Testis (tissue), 3 donors: ENCODE results near the gene ZFYVE28. TPM values are rescaled to one million over a fixed set of nuclear protein-coding genes. Genes with fewer than 3 reads are reported as not detected.

Experiments
- DNase-seq: peaks from one replicate; pipeline ENCODE4 v3.0.0-alpha.2; 2019
- H3K27ac ChIP-seq, 2 donors: fragments of 200-600 bp; sonication (generic); one replicate each; pipeline ENCODE4 v1.5.1; 2019
- H3K27me3 ChIP-seq: fragments of 200-600 bp; sonication (generic); one replicate; pipeline ENCODE4 v1.5.1; 2019
- H3K36me3 ChIP-seq: fragments of 200-600 bp; sonication (generic); one replicate; pipeline ENCODE4 v1.5.1; 2017; ENCODE audit warnings: low read depth; ENCODE audit errors: missing control alignments
- H3K4me1 ChIP-seq: fragments of 200-600 bp; sonication (generic); one replicate; pipeline ENCODE4 v1.5.1; 2019
- H3K4me3 ChIP-seq, 2 donors: fragments of 200-600 bp; sonication (generic); one replicate each; pipeline ENCODE4 v1.5.1; 2017 to 2019
- H3K9me3 ChIP-seq: fragments of 200-600 bp; sonication (generic); one replicate; pipeline ENCODE4 v1.5.1; 2017
- POLR2A ChIP-seq: fragments of 450-650 bp; IDR thresholded peaks from one replicate; pipeline ENCODE4 v1.6.1; 2017; ENCODE audit warnings: antibody characterized with exemption, mild to moderate bottlenecking, moderate library complexity
- WGBS, 2 donors: methylation state at CpG; one replicate each; pipeline ENCODE4 v1.1.5; 2018; 5-methylcytosine and 5-hydroxymethylcytosine counted together
- intact Hi-C: fragments of 100-400 bp; cut with DNase I; formaldehyde crosslinking; loops from one replicate; pipeline ENCODE4 v1.15.1; 2023; ENCODE audit warnings: low total_unique reads
- polyA plus RNA-seq: library from polyadenylated mRNA; stranded (reverse); fragments of 350-450 nt; fragmentation: Illumina TruSeq; extraction: RNeasy Lipid Tissue Mini Kit (QIAGEN cat#74804); gene quantifications from one replicate; pipeline ENCODE4 v1.2.3, GENCODE V29; 2014; ENCODE audit warnings: low read depth, low replicate concordance; ENCODE audit not compliant: insufficient read depth
- total RNA-seq, 2 donors: library from RNA; depleted of rRNA; stranded (reverse); fragments of >200 nt; gene quantifications; one replicate each; pipeline ENCODE4 v1.2.3, GENCODE V29; 2016
- TF ChIP-seq, protein P1 (sequence below), 3 experiments: fragments of 450-650 bp in 2 of 3; fragments of 200-600 bp in 1 of 3; sonication (generic) in 1 of 3; IDR thresholded peaks; one replicate each; pipeline ENCODE4 v1.5.1; 2016 to 2019; ENCODE audit warnings: antibody characterized with exemption in 3 of 3, mild to moderate bottlenecking in 2 of 3, moderate library complexity in 1 of 3

Gene ZFYVE28
- total and polyA plus RNA-seq, 3 donors from 2014 or later = 14.7 to 55.3 (median 40.5) TPM

DNA sequence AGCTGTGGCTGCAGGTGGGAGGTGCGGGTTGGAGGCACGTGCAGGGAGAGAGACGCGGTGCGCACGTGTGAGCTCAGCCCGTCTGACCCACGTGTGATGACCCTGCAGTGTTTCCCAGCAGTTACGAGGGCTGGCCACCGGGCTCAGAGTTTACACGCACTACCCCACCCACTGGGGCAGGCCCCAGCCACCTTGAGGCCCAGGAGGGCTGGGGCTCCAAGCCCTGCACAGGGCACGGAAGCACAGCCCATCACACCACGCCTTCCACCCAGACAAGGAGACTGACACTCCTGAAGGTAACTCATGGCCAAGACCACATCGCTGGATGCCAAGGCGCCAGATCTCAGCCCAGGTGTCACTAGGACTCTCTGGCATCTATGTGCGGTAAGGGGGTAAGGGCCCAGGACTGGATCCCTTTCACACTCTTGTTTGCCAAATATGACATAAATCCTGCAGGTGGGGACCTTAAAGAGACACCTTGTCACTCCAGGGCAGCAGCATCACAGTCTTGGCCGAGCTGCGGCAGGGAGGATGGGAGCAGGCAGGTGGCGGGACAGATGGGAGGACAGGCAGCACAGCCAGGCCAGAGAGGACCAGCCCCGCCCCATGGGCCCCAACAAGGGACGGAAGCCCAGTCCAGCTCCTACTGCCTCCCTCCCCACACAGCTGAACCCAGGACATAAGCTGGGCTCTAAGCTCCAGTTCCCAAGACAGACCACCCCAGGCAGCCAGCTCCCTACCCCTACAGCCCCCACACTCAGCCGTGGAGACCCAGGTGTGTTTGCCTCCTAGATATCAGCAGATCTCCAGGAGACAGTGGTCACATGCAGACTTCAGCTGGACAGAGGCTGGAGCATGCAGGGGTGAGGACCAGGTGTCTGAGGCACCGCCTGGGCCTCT, 56.8 kb downstream of the ZFYVE28 start:
- no peaks in the 10 kb centered on the region for H3K36me3 ChIP-seq
- peaks cover 55% of the 10 kb centered on the region for H3K4me1 ChIP-seq
- no peaks in the 10 kb centered on the region for H3K9me3 ChIP-seq
- DNase-seq = peak; percentile 49
- 65 to 79% methylated on average over 10 to 23 of the region's 23 CpGs for WGBS, 2 donors
- no peaks in the 10 kb centered on the region for H3K27me3 ChIP-seq
- H3K27ac ChIP-seq = peak overlapping the region; percentile 55 to 72
- intact Hi-C loops = no loop called here
- no peak overlapping the region for H3K4me3 ChIP-seq
- TF ChIP-seq, protein P1, sequence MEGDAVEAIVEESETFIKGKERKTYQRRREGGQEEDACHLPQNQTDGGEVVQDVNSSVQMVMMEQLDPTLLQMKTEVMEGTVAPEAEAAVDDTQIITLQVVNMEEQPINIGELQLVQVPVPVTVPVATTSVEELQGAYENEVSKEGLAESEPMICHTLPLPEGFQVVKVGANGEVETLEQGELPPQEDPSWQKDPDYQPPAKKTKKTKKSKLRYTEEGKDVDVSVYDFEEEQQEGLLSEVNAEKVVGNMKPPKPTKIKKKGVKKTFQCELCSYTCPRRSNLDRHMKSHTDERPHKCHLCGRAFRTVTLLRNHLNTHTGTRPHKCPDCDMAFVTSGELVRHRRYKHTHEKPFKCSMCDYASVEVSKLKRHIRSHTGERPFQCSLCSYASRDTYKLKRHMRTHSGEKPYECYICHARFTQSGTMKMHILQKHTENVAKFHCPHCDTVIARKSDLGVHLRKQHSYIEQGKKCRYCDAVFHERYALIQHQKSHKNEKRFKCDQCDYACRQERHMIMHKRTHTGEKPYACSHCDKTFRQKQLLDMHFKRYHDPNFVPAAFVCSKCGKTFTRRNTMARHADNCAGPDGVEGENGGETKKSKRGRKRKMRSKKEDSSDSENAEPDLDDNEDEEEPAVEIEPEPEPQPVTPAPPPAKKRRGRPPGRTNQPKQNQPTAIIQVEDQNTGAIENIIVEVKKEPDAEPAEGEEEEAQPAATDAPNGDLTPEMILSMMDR (IDR thresholded peaks at IDR 0.05) = no peak

DNA sequence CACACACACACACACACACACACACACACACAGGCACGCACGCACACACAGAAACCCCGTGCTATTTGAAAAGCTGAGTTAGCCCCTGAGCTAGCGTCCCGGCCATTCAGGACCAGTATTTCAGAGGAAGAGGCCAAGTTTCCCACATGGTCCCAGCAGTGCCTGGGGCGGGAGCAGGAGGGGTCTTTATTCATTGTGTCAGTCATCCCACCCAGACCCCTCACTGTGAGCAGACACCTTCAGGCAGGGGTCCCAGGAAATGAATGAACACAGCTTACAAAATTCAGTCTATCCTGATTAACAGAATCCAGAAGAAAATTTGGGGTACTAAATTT, 58.1 kb downstream of the ZFYVE28 start:
- peak overlapping the region in 1 of 2 donors; percentile 30 for H3K27ac ChIP-seq
- H3K36me3 ChIP-seq = no peaks in the 10 kb centered on the region
- H3K4me3 ChIP-seq = no peak overlapping the region
- no peaks in the 10 kb centered on the region for H3K27me3 ChIP-seq
- H3K9me3 ChIP-seq = no peaks in the 10 kb centered on the region
- no peak for TF ChIP-seq POLR2A
- TF ChIP-seq, protein P1 (IDR thresholded peaks at IDR 0.05) = no peak
- H3K4me1 ChIP-seq = peaks cover 50% of the 10 kb centered on the region
- intact Hi-C loops = no loop called here
- no peak for DNase-seq
- WGBS, 2 donors = 85 to 93% methylated on average over 6 of the region's 6 CpGs

DNA sequence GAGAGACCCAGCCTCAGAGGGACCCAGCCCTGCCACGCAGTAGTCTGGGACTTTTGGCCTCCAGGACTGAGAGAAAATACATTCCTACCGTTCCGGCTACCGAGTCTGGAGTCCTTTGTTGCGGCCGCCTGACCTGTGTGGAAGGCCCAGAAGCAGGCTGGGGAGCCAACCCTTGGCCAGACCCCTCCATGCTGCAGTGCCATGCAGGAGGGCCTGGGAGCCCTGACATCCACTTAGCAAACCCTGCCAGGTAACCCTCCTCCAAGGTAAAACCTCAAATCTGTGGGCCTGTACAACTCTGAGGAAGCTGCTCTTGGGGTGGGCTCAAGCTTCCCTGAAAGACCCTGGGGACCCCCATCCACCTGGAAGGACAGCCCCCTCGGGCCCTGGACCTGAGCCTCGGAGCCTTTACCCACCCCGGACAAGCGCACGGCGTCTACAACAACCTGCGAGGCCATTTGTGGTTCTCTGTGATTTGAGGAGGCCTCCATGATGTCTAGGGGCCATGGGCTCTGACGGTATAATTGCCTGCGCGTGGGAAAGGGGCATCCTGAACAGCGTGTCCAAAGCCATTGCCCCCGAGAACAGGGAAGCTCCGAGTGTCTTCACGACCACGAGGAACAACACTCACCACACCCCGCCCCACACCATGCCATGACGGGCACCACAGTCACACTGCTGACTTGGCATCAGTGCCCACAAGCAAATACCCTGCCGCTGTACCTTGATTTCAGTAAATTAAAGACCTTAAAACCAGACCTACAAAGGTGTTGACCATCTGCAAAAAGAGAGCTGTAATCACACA, 58.7 kb downstream of the ZFYVE28 start:
- H3K9me3 ChIP-seq = no peaks in the 10 kb centered on the region
- peak overlapping the region in 1 of 2 donors; percentile 30 for H3K27ac ChIP-seq
- intact Hi-C loops = no loop called here
- 92 to 95% methylated on average over 15 to 24 of the region's 24 CpGs for WGBS, 2 donors
- H3K36me3 ChIP-seq = no peaks in the 10 kb centered on the region
- no peaks in the 10 kb centered on the region for H3K27me3 ChIP-seq
- TF ChIP-seq, protein P1 (IDR thresholded peaks at IDR 0.05) = no peak
- TF ChIP-seq POLR2A = no peak
- DNase-seq = no peak
- no peak overlapping the region for H3K4me3 ChIP-seq
- peaks cover 44% of the 10 kb centered on the region for H3K4me1 ChIP-seq

DNA sequence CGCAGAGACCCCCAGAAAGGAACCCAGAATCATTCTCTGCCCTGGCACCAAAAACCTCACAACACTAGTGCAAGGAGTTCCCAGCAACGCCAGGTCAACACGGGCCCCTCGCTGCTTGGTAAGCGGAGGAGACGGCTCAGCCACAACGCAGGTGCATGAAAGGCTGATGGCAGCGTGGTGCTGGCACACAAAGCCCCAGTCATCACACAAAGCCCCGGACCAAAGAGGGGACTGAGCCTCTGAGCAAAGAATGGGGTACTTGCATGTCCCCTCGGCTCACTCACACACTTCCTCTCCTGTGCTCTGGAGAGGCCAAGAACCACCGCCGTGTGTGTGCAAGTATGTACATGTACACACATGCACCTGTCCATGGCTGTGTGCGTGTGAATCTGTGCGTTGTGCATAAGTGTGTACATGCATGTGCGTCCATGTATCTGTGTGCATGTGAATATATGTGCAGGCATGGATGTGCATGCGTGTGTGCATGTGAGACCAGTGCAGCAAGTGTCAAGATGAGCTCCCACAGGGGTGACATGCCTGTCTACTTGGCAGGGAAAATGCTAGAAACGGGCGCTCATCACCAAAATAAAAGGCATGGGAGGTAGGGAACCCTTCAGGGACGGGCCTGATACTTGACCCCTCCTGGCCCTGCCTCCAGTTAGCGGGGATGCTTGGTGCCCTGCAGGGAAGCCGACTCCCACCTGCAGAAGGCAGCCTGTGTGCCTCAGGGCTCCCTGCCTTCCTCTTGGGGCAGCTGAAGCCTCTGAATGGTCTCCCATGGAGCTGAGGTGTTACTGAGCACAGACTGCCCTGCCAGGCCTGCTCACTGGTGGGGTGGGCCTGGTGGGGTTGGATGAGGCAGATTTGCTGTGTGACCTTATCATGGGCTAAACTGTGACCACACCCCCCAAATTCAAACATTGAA, 60.4 kb downstream of the ZFYVE28 start:
- no peak overlapping the region for H3K4me3 ChIP-seq
- H3K9me3 ChIP-seq = no peaks in the 10 kb centered on the region
- H3K27me3 ChIP-seq = no peaks in the 10 kb centered on the region
- peaks cover 39% of the 10 kb centered on the region for H3K4me1 ChIP-seq
- intact Hi-C loops = no loop called here
- H3K36me3 ChIP-seq = no peaks in the 10 kb centered on the region
- H3K27ac ChIP-seq = no peak overlapping the region
- WGBS, 2 donors = 81 to 84% methylated on average over 13 to 21 of the region's 21 CpGs
- no peak for DNase-seq
- TF ChIP-seq, protein P1 (IDR thresholded peaks at IDR 0.05) = no peak
- no peak for TF ChIP-seq POLR2A
